ENCODE results near the gene LIPN.

LIPN gene

GRCh38 chr10:88725798-88726197, 34.0 kb upstream of the LIPN start:
- Histone ChIP-seq H2AFZ (ENCODE audit: low read depth, low read length, severe bottlenecking) (no peak overlapping the region), H3K27me3 (ENCODE audit: low read length) (no peaks in the 10 kb centered on the region), H3K9me3 (ENCODE audit: insufficient read depth, low read length) (no peaks in the 10 kb centered on the region), H3K36me3 (ENCODE audit: low read length) (no peaks in the 10 kb centered on the region), H3K4me2 (ENCODE audit: low read depth, low read length, poor library complexity, severe bottlenecking) (no peak overlapping the region), H3K4me3 (ENCODE audit: insufficient read depth, low read length, poor library complexity, severe bottlenecking) (no peak overlapping the region), H3K9me2 (replicated peaks; ENCODE audit: insufficient read depth, low read length) (no peaks in the 10 kb centered on the region), H4K20me1 (ENCODE audit: low read depth, low read length) (no peaks in the 10 kb centered on the region), H3K9ac (ENCODE audit: low read length) (no peak overlapping the region), H3K79me2 (ENCODE audit: insufficient read depth, low read length) (no peaks in the 10 kb centered on the region), H3F3A (ENCODE audit: insufficient read depth) (no peaks in the 10 kb centered on the region), H3K27ac (ENCODE audit: low read depth, low read length) (no peak overlapping the region)
- no peak for TF ChIP-seq EZH2phosphoT487 (conservative IDR thresholded peaks at IDR 0.05; ENCODE audit: low read length)
- TF ChIP-seq CTCF (IDR thresholded peaks at IDR 0.05; ENCODE audit: insufficient read depth, low read length, poor library complexity, severe bottlenecking), result no peak

- Histone ChIP-seq H3K9me2 (replicated peaks; ENCODE audit: insufficient read depth, low read length) (no peaks in the 10 kb centered on the region), H3F3A (ENCODE audit: insufficient read depth) (no peaks in the 10 kb centered on the region), H3K4me2 (ENCODE audit: low read depth, low read length, poor library complexity, severe bottlenecking) (no peak overlapping the region), H4K20me1 (ENCODE audit: low read depth, low read length) (no peaks in the 10 kb centered on the region), H3K27ac (ENCODE audit: low read depth, low read length) (no peak overlapping the region), H3K36me3 (ENCODE audit: low read length) (no peaks in the 10 kb centered on the region), H3K4me3 (ENCODE audit: insufficient read depth, low read length, poor library complexity, severe bottlenecking) (no peak overlapping the region), H3K79me2 (ENCODE audit: insufficient read depth, low read length) (no peaks in the 10 kb centered on the region), H3K27me3 (ENCODE audit: low read length) (no peaks in the 10 kb centered on the region), H3K9me3 (ENCODE audit: insufficient read depth, low read length) (no peaks in the 10 kb centered on the region), H3K9ac (ENCODE audit: low read length) (no peak overlapping the region), H2AFZ (ENCODE audit: low read depth, low read length, severe bottlenecking) (no peak overlapping the region)
- peak; percentile 35 for TF ChIP-seq CTCF (IDR thresholded peaks at IDR 0.05; ENCODE audit: insufficient read depth, low read length, poor library complexity, severe bottlenecking)
- no peak for TF ChIP-seq EZH2phosphoT487 (conservative IDR thresholded peaks at IDR 0.05; ENCODE audit: low read length)
Observed at GRCh38 chr10:88728107-88728763, 31.6 kb upstream of the LIPN start.

GRCh38 chr10:88730864-88731263, 29.0 kb upstream of the LIPN start:
- no peak for TF ChIP-seq EZH2phosphoT487 (conservative IDR thresholded peaks at IDR 0.05; ENCODE audit: low read length)
- TF ChIP-seq CTCF (IDR thresholded peaks at IDR 0.05; ENCODE audit: insufficient read depth, low read length, poor library complexity, severe bottlenecking), result no peak
- H3K79me2 ChIP-seq (ENCODE audit: insufficient read depth, low read length), result no peaks in the 10 kb centered on the region
- no peak overlapping the region for H3K9ac ChIP-seq (ENCODE audit: low read length)
- no peaks in the 10 kb centered on the region for H3K27me3 ChIP-seq (ENCODE audit: low read length)
- H3K27ac ChIP-seq (ENCODE audit: low read depth, low read length), result no peak overlapping the region
- no peaks in the 10 kb centered on the region for H3K9me3 ChIP-seq (ENCODE audit: insufficient read depth, low read length)
- H4K20me1 ChIP-seq (ENCODE audit: low read depth, low read length), result no peaks in the 10 kb centered on the region
- no peak overlapping the region for H2AFZ ChIP-seq (ENCODE audit: low read depth, low read length, severe bottlenecking)
- H3K4me3 ChIP-seq (ENCODE audit: insufficient read depth, low read length, poor library complexity, severe bottlenecking), result no peak overlapping the region
- no peaks in the 10 kb centered on the region for H3F3A ChIP-seq (ENCODE audit: insufficient read depth)
- H3K36me3 ChIP-seq (ENCODE audit: low read length), result no peaks in the 10 kb centered on the region
- H3K9me2 ChIP-seq (replicated peaks; ENCODE audit: insufficient read depth, low read length), result no peaks in the 10 kb centered on the region
- H3K4me2 ChIP-seq (ENCODE audit: low read depth, low read length, poor library complexity, severe bottlenecking), result no peak overlapping the region
